ENCODE measurements around the gene CYP26B1.

DNA sequence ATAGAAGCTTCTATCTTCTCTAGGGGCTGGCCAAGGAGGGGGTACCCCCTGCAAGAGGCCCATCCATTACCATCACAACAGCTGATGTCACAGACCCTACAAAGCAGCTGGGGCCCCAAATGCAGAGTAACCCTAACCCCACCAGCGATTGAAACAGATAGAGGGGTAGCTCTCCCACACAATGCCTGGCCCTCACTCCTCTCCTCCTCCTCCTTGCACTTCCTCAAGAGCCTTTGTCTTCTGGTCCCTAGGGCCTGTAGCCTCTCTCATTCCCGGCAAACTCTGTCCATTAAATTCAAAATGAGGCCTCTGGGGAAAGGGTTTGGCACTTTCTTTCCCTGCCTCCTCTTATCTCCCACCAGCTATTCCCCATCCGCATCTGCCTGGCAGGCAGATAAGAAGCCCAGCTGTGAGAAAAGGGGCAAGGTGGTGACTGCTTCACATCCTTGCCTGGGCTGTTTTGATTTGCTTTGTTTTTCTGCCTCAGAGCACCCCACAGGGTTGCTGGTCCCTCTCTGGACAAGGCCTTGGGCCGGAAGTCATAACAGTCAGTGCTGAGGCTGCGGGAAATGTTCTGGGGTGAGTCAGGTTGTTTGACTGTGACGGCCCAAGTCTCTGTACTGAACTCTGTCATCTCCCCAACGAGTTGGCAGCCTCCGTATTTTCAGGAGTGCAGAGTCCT lies 26.1 kb upstream of the CYP26B1 start:
- TF ChIP-seq, protein P1, sequence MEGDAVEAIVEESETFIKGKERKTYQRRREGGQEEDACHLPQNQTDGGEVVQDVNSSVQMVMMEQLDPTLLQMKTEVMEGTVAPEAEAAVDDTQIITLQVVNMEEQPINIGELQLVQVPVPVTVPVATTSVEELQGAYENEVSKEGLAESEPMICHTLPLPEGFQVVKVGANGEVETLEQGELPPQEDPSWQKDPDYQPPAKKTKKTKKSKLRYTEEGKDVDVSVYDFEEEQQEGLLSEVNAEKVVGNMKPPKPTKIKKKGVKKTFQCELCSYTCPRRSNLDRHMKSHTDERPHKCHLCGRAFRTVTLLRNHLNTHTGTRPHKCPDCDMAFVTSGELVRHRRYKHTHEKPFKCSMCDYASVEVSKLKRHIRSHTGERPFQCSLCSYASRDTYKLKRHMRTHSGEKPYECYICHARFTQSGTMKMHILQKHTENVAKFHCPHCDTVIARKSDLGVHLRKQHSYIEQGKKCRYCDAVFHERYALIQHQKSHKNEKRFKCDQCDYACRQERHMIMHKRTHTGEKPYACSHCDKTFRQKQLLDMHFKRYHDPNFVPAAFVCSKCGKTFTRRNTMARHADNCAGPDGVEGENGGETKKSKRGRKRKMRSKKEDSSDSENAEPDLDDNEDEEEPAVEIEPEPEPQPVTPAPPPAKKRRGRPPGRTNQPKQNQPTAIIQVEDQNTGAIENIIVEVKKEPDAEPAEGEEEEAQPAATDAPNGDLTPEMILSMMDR (IDR thresholded peaks at IDR 0.05) = no peak
- TF ChIP-seq POLR2A (IDR thresholded peaks at IDR 0.05) = no peak
